Occipital lobe (tissue), 2 donors: ENCODE measurements around the gene MAPRE2. TPM values are rescaled to one million over a fixed set of nuclear protein-coding genes. Genes with fewer than 3 reads are reported as not detected.
A peak's percentile ranks its signal among the peaks of the same experiment; 100 is the strongest.

ENCODE experiments used
- DNase-seq: peaks from one replicate; lab custom pipeline; 2025; lab: John Stamatoyannopoulos, UW
- total RNA-seq: library from RNA; depleted of rRNA; stranded (reverse); fragments of >200 nt; gene quantifications from one replicate; pipeline ENCODE4 v1.2.3, GENCODE V29; 2014

Gene MAPRE2
- total RNA-seq, 1 donor from 2014 or later = 68.0 TPM

- no peak for DNase-seq
These were observed 80.3 kb downstream of the MAPRE2 start for GRCh38 chr18:35121531-35121930.

- peak; percentile 34 for DNase-seq
These were observed 81.5 kb downstream of the MAPRE2 start for GRCh38 chr18:35122586-35123224.

- no peak for DNase-seq
These were observed 82.6 kb downstream of the MAPRE2 start for GRCh38 chr18:35123811-35124210.

- no peak for DNase-seq
These were observed 86.0 kb downstream of the MAPRE2 start for GRCh38 chr18:35127201-35127600.

GRCh38 chr18:35128675-35129074 is 87.5 kb downstream of the MAPRE2 start:
- no peak for DNase-seq

GRCh38 chr18:35130236-35130635 is 89.0 kb downstream of the MAPRE2 start:
- no peak for DNase-seq

- DNase-seq = peak; percentile 45
These were observed 90.3 kb downstream of the MAPRE2 start for GRCh38 chr18:35131387-35132020.

GRCh38 chr18:35132021-35132902 is 91.0 kb downstream of the MAPRE2 start:
- DNase-seq = no peak

- no peak for DNase-seq
These were observed 93.0 kb downstream of the MAPRE2 start for GRCh38 chr18:35134190-35134730.

- DNase-seq = no peak
These were observed 93.7 kb downstream of the MAPRE2 start for GRCh38 chr18:35134791-35135531.

GRCh38 chr18:35136248-35136647 is 95.0 kb downstream of the MAPRE2 start:
- no peak for DNase-seq

GRCh38 chr18:35136885-35137284 is 95.7 kb downstream of the MAPRE2 start:
- no peak for DNase-seq

- DNase-seq = no peak
These were observed 96.4 kb downstream of the MAPRE2 start for GRCh38 chr18:35137632-35138031.

GRCh38 chr18:35138773-35139172 is 97.6 kb downstream of the MAPRE2 start:
- DNase-seq = no peak

GRCh38 chr18:35139517-35139916 is 98.3 kb downstream of the MAPRE2 start:
- no peak for DNase-seq

- no peak for DNase-seq
These were observed 99.9 kb downstream of the MAPRE2 start for GRCh38 chr18:35141077-35141476.

- DNase-seq = no peak
These were observed 100.5 kb downstream of the MAPRE2 start for GRCh38 chr18:35141567-35142274.

GRCh38 chr18:35142275-35142615 is 101.0 kb downstream of the MAPRE2 start:
- no peak for DNase-seq

GRCh38 chr18:35143622-35144596 is 102.7 kb downstream of the MAPRE2 start:
- peak; percentile 64 for DNase-seq

- DNase-seq = no peak
These were observed 103.5 kb downstream of the MAPRE2 start for GRCh38 chr18:35144698-35145097.
